ENCODE data around the gene UBE2E2.

The UBE2E2 gene

GRCh38 chr3:23439080-23439479, 236.0 kb downstream of the UBE2E2 start:
- DNase-seq: no peak

DNA sequence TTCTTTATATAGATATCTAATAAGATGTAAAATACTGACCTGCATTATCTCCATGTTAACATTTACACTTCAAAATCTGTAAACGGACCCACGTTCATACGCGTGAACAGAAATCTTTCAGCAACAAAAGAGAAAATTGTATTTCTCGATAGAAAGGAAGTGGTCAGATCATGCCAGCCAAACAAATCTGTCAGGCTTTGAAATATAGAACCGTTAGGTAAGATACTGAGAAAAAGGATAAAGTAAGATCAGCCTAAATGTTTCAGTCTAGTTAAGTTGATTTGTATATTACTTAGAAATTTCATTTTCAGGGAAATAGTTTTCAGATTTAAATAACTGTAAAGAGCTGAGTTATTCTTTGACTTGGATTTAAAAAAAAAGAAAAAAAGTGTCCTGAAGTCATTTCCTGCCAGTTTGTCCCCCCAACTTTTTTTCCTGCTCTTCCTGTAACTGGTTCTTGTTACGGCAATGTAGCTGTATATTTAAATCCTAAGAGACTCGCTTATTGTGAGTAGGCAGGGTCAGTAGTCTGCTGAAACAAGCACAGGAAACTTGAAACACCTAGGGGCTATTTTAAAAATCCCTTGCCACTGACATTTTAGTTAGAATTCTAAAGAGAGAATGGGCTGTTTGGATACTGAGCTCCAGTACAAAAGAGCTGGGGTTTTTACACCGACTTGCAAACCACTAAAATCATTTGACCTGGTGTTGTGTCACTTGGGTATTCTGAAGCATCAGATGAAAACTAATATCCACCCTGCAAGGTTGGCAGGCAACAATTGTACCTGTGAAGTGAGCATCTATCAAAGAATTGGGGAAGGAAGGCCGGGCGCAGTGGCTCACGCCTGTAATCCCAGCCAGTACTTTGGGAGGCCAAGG, 237.5 kb downstream of the UBE2E2 start:
- DNase-seq: no peak

DNA sequence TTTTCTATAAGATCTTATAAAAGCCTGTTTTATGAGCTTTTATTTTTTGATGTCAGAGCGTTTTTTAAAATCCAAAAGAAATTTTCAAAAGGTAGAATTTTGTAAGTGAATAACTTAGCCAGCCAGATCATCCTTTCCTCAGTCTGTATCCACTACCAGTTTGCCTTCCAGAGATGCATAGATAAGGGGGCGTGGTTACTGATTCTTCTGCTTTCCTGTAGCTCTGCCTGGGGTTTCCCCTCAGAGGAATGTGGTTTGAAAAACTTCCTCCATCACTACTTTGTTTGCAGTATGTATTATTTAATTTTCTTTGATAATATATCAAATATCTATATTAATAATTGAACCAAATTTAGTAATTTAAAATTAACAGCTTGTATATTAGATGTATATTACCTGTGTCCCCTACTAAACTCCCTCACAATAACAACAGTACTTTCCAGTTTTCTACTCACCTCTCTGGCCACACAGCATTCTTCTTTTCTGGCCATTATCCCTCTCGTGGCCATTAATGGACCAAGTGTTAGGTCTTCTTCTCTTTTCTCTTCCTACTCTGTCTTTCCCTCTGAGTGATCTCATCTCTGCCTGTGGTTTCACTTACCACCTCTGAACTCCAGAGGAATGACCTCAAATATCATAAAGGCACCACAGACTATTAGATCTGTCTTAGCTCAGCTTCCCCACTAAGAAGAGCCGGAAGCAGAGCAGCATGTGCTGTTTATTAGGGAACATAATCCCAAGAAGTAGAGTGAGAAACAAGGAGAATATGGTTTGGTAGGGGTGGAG, 239.7 kb downstream of the UBE2E2 start:
- no peak for DNase-seq

- no peak for DNase-seq
These were observed 241.3 kb downstream of the UBE2E2 start for GRCh38 chr3:23444386-23444785.

GRCh38 chr3:23446301-23446700, 243.2 kb downstream of the UBE2E2 start:
- DNase-seq: no peak

DNA sequence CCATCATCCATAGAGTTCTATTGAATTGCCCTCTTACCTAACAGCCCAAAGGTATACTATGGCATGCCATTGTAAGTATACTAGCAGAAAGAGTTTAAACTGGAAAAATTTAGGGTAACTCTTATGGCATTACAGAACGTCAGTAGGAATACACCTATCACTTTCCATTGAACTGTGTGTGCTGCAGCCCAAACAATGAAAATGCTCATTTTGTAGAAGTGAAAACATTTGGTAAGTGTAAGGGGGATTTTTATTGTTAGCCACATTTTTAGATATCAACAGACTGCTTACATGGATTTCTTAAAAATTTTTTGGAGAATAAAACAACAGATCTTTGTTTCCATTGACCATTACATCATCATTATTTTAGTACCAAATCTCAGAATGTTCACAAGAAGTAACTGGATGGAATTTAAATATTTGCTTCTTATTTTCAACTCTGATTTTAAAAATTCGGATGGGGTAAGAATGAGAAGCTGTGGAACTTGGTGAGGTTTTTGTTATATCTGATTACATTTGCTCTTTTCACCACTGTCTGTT, 245.9 kb downstream of the UBE2E2 start:
- no peak for DNase-seq

DNA sequence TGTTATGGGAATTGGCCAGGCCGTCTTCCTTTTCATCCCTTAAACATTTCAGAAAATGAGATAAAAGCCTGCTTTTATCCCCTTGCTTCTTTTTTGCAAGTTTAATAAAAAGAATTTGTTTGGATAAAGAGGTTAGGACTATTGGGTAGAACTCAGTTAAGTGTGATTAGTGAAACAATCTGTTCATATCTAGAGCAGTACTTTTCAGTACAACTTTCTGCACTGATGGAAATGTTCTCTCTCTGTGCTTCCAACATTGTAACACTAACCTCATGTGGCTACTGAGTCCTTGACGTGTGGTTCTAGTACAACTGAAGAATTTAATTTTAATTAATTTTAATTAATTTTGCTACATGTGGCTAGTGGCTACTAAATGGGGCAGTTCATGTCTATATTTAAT, 246.9 kb downstream of the UBE2E2 start:
- no peak for DNase-seq

- no peak for DNase-seq
These were observed 247.7 kb downstream of the UBE2E2 start for GRCh38 chr3:23450806-23451205.

GRCh38 chr3:23452408-23452807, 249.3 kb downstream of the UBE2E2 start:
- no peak for DNase-seq

- DNase-seq: no peak
These were observed 252.0 kb downstream of the UBE2E2 start for GRCh38 chr3:23455084-23455483.

- DNase-seq: no peak
These were observed 252.6 kb downstream of the UBE2E2 start for GRCh38 chr3:23455775-23456174.

GRCh38 chr3:23457697-23458096, 254.6 kb downstream of the UBE2E2 start:
- no peak for DNase-seq

- no peak for DNase-seq
These were observed 256.3 kb downstream of the UBE2E2 start for GRCh38 chr3:23459465-23459864.

DNA sequence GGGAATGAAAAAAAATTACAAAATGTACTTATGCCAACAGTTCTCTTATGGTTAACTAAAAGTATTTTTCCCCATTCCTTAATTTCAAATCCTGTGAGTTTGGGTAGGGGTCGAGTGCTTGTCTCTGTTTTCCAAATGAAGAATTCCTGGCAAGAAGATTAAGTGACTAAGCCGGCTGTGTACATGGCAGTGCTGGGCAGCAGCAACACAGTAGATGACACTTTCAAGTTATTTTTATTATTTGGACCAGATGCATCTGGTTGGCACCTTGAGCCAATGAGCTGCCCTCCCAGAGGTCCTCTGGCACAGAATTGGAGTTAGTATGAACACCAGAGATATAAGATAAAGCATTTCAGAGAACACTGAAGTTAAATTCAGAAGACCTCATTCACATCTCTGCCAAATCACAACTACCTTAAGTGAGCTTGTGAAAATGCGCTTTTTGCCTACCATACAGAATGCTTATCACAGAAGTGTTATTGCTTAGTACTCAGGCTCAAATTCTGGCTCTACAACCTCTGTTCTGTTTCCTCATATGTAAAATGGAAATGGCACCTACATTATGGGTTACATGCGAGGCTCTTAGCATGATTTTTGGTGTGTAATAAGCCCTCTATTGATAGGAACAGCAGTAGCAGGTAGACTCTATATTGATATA, 256.9 kb downstream of the UBE2E2 start:
- no peak for DNase-seq

DNA sequence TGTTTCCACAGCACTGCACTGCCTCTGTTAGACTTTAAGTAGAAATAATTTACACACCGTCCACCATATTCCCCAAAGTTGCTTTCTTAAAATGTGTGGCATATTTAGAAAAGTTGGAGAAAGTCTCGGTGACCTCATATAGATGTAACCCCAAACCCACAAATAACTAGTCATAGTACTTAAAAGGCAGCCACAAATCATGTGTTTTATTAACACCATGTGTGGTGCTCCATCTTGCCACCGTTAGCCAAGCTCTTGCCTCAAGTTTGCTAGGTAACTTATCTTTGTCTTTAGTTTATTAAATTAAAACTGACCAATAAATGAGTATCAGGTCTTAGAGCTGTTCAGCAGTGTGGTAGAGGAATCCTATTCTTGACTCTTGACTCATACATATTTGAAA, 257.9 kb downstream of the UBE2E2 start:
- DNase-seq: no peak

DNA sequence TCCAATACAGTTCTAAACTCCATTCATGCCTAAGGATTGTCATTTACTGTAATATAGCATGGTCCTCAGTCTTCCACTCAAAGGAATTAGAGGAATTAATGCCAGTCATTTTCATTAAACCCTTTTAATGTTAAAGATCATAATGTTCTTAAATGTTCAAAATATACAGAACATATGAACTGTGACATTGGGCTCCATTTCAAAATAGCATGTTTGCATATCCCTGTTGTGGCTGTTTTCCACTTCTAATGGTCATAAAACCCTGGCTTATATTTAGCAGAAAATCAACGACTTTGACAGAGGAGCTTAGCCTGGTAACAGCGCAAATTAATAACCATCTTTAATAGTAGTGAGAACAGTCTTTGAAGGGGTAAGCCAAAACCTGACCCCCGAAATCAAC, 260.7 kb downstream of the UBE2E2 start:
- DNase-seq: no peak

DNA sequence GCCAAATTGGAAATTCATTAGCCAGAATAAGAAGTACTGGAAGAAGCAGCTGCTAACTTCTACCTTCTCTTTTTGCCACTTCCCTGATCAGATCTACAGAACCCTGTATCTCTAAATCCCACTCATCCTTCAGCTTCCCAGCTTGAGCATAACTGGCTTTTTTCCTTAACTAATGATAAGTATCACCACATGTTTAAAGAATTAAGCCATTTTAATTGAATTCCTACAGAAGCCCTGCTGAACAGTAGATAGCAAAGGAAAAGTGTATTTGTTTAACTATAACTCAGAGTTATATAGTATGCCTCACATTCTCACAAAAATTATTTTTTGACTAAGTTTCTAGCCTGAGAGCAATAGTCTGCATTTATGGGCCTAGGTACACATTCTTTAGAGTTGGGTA, 262.4 kb downstream of the UBE2E2 start:
- DNase-seq: no peak

- no peak for DNase-seq
These were observed 265.1 kb downstream of the UBE2E2 start for GRCh38 chr3:23468203-23468602.

- no peak for DNase-seq
These were observed 271.6 kb downstream of the UBE2E2 start for GRCh38 chr3:23474580-23475357.

DNA sequence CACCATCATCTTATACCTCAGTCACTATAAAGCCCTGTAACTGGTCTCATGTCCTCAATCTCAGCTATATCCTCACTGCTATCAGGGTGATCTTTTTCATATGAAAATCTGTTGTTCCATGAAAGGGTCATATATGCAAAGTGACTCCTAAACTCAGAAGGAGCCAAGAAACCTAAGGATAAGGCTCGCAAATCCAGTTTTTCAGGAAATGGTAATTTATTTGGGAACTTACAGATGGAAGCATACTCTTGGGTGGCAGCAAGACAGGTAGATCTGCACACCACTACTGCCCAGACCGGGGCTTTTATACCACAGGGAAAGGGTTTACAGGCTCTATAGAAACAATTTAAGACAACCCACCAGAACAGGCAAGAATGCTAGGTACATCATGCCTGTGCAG, 272.3 kb downstream of the UBE2E2 start:
- no peak for DNase-seq

DNA sequence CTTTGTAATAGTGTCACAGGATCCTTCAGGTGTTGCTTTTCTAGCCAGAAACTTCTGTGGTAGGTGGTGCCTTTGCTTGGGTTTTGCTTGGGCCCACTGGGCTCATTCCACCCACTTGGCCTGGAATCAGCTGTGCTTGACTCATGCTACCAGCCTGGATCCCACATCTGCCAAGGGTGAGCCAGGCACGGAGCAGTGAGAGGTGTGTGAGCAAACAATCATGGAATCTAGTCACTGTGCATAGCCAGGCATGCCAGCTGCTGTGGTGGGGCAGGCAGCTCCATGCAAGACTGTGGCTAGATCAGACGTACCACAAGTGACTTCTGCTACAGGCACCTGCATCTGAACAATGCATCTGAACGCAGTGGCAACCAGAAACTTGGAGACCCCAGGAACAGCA, 275.9 kb downstream of the UBE2E2 start:
- no peak for DNase-seq

All from right kidney (tissue), 1 donor.